ENCODE measurements around the gene FATE1.

Gene FATE1

GRCh38 chrX:151688695-151689094 lies 27.1 kb upstream of the FATE1 start:
- TF ChIP-seq MAX (IDR thresholded peaks at IDR 0.05), result no peak
- TF ChIP-seq RAD21 (IDR thresholded peaks at IDR 0.05; ENCODE audit: low read depth), result no peak
- TF ChIP-seq REST (IDR thresholded peaks at IDR 0.05; ENCODE audit: low read depth), result no peak

- TF ChIP-seq CEBPB (IDR thresholded peaks at IDR 0.05) (no peak), EGR1 (IDR thresholded peaks at IDR 0.05) (no peak), TEAD4 (IDR thresholded peaks at IDR 0.05) (no peak), NFIC (IDR thresholded peaks at IDR 0.05) (no peak), REST (IDR thresholded peaks at IDR 0.05; ENCODE audit: low read depth) (no peak), CREB1 (IDR thresholded peaks at IDR 0.05; ENCODE audit: low read depth) (no peak), ZBTB7A (IDR thresholded peaks at IDR 0.05; ENCODE audit: low read depth) (no peak)
Measured at GRCh38 chrX:151692825-151693224, 23.0 kb upstream of the FATE1 start.

GRCh38 chrX:151694121-151694520 lies 21.7 kb upstream of the FATE1 start:
- TF ChIP-seq CREB1 (IDR thresholded peaks at IDR 0.05; ENCODE audit: low read depth) (no peak), EGR1 (IDR thresholded peaks at IDR 0.05) (no peak), EP300 (IDR thresholded peaks at IDR 0.05; ENCODE audit: borderline replicate concordance) (no peak), REST (IDR thresholded peaks at IDR 0.05; ENCODE audit: low read depth) (no peak)

- TF ChIP-seq MAX (IDR thresholded peaks at IDR 0.05), result peak; percentile 19; the same call in 1 of the 2 replicates
- no peak for TF ChIP-seq FOXM1 (IDR thresholded peaks at IDR 0.05; ENCODE audit: borderline replicate concordance, low read depth)
Measured at GRCh38 chrX:151694661-151695582, 20.9 kb upstream of the FATE1 start, which contains the start of gene PRRG3. Gene PRRG3, plus strand, starts transcription at chrX:151695458. Its CDS starts 3,357 bp downstream, at chrX:151698815.

GRCh38 chrX:151695583-151696340 lies 20.1 kb upstream of the FATE1 start:
- no peak for TF ChIP-seq TAF1 (IDR thresholded peaks at IDR 0.05; ENCODE audit: low read depth)
- no peak for TF ChIP-seq ZBTB7A (IDR thresholded peaks at IDR 0.05; ENCODE audit: low read depth)
- TF ChIP-seq FOXM1 (IDR thresholded peaks at IDR 0.05; ENCODE audit: borderline replicate concordance, low read depth), result no peak
- no peak for TF ChIP-seq MAX (IDR thresholded peaks at IDR 0.05)
- no peak for TF ChIP-seq TEAD4 (IDR thresholded peaks at IDR 0.05)
- no peak for TF ChIP-seq REST (IDR thresholded peaks at IDR 0.05; ENCODE audit: low read depth)
- TF ChIP-seq CEBPB (IDR thresholded peaks at IDR 0.05), result no peak
- TF ChIP-seq NFIC (IDR thresholded peaks at IDR 0.05), result no peak
- no peak for TF ChIP-seq YY1 (IDR thresholded peaks at IDR 0.05; ENCODE audit: low read depth)
- no peak for TF ChIP-seq EGR1 (IDR thresholded peaks at IDR 0.05)
- TF ChIP-seq USF1 (IDR thresholded peaks at IDR 0.05), result no peak
- TF ChIP-seq CREB1 (IDR thresholded peaks at IDR 0.05; ENCODE audit: low read depth), result no peak
- TF ChIP-seq TCF12 (IDR thresholded peaks at IDR 0.05; ENCODE audit: low read depth), result no peak
- no peak for TF ChIP-seq EP300 (IDR thresholded peaks at IDR 0.05; ENCODE audit: borderline replicate concordance)
- TF ChIP-seq RAD21 (IDR thresholded peaks at IDR 0.05; ENCODE audit: low read depth), result no peak
